ENCODE measurements around the gene COLEC12.

- TF ChIP-seq POLR2A (IDR thresholded peaks at IDR 0.05) (no peak), EP300 (IDR thresholded peaks at IDR 0.05) (no peak)
- TF ChIP-seq, protein P1, sequence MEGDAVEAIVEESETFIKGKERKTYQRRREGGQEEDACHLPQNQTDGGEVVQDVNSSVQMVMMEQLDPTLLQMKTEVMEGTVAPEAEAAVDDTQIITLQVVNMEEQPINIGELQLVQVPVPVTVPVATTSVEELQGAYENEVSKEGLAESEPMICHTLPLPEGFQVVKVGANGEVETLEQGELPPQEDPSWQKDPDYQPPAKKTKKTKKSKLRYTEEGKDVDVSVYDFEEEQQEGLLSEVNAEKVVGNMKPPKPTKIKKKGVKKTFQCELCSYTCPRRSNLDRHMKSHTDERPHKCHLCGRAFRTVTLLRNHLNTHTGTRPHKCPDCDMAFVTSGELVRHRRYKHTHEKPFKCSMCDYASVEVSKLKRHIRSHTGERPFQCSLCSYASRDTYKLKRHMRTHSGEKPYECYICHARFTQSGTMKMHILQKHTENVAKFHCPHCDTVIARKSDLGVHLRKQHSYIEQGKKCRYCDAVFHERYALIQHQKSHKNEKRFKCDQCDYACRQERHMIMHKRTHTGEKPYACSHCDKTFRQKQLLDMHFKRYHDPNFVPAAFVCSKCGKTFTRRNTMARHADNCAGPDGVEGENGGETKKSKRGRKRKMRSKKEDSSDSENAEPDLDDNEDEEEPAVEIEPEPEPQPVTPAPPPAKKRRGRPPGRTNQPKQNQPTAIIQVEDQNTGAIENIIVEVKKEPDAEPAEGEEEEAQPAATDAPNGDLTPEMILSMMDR (IDR thresholded peaks at IDR 0.05), result no peak
These were observed 133.9 kb downstream of the COLEC12 start for GRCh38 chr18:366466-367061.
